HTERT RPE-1 (cell line): Measurements from ENCODE around the gene MED27.

Source experiments
- in situ Hi-C: fragments of 300-500 bp; cut with MboI; formaldehyde crosslinking; loops from 4 replicates; pipeline ENCODE4 v1.14.3; 2020; ENCODE audit warnings: low sequenced_read_pairs

Gene MED27

GRCh38 chr9:132044176-132044875 is 35.3 kb downstream of the MED27 start:
- in situ Hi-C loops: no loop called here

DNA sequence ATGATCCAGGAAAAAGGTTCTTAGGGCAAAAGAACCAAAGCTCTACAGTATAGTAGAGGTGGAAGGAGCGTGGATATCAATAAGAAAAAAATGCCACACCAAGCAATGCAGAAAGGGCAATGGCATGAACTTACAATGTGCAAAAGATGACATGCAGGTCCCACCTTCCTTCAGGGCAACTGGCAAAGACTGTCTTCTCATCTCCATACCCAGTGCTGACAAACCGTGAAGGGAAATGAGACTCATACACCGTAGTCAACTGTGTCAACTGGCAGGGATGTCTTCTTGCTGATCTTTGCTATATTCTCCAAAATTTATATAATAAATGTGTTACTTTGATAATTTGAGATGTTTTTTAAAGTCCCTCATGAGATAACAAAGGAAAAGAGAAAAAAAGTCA is 36.0 kb downstream of the MED27 start:
- in situ Hi-C loops: no loop called here

DNA sequence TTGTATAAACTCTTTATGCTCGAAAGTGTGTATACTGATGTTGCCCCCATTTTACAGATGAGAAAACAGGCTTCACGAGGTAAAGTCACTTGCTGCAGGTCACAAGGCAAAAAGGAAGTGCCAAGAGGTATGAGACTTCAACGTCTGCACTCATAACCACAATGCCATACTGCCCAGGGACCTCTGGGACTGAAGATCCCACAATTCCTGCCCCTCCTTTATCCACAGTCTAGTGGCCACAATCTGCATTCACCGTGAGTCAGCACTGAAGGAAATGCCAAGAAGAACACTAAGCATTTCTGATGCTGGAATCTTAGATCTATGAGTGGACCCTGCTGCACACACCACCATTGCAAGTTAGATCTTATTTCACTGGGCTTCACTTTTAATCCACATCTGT is 37.3 kb downstream of the MED27 start:
- in situ Hi-C loops: no loop called here

GRCh38 chr9:132041798-132042197 is 37.9 kb downstream of the MED27 start:
- in situ Hi-C loops: no loop called here

DNA sequence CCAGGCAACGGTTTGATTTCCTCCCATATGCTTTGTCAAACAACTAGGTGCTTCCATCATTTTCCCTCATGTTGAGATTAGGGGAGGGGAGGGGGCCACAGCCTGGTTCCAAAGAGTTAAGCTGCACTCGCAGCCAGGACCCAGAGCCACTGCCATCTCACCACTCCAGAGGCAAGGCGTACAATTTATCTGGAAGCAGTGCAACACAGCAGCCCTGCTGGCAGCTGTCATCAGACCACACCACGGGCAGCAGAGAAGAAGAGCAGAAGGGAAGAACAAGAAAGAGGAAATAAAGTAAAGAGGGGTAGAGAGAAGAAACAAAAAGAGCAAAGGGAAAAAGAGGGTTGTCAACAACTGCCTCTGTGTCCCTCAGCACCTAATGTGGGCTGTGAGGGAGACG is 38.9 kb downstream of the MED27 start:
- in situ Hi-C loops: no loop called here

DNA sequence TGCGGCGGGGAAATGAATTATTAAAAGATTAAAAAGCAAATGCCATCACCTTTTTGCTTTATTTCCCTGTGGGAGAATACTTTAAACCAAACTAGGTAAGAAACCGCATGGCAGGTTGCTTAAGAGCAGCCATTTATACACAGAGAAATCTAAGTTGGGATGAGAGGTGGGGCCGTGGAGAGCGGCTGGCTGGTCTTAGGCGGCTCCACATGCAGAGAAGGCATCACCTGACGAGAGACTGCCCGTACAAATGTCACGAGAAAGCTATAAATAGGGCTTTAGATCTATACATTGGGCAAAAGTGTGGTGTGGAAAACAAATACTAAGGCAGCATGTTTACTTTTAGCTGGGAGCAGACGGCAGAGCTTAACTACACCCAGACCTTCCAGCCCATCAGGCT is 39.4 kb downstream of the MED27 start:
- in situ Hi-C loops: no loop called here

DNA sequence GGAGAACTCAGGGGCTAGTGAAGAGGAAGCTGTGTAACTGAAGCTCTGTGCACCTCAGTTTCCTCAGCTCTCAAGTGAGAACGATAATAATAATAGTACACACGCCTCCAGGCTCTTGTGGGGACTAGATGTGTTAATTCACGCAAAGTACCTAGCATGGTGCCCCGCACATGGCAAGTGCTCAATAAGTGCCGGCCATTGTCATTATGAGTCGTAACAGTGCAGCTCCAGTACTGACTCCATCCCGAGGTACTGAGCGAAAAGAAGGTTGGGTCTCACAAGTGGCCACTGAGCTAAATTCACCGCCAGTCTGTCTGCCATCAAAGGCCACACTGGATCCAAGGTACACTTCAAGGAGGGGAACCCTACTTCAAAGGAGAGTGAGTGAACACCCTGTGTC is 40.4 kb downstream of the MED27 start:
- in situ Hi-C loops: no loop called here

GRCh38 chr9:132037458-132037857 is 42.2 kb downstream of the MED27 start:
- in situ Hi-C loops: no loop called here

DNA sequence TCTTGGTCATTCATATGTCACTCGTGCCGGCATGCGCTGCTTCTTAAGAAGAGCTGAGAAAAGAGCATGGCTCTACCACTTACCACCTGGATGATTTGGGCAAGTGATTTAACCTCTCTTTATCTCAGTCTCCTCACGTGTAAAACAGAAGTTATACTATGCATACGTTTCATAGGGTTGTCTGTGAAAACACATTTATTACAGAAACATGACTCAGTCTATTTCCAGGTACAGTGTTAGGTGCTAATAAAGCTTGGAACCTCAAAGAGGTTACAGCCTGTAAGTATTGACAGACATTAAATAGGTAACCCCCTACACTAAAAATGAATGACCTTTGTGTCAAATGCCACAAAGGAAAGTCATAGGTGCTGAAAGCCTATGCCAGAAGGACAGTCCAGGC is 43.1 kb downstream of the MED27 start:
- in situ Hi-C loops: no loop called here

DNA sequence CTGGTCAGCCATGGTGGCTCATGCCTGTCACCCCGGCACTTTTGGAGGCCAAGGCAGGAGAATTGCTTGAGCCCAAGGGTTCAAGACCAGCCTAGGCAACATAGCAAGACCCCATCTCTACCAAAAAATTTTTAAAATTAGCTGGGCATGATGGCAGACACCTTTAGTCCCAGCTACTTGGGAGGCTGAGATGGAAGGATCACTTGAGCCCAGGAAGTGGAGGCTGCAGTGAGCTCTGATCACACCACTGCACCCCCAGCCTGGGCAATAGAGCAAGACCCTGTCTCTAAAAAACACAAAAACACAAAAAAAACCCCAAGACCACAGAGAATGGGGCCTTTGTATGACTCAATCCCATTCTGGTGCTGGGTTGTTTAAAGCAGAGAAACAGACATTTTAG is 44.0 kb downstream of the MED27 start:
- in situ Hi-C loops: no loop called here

DNA sequence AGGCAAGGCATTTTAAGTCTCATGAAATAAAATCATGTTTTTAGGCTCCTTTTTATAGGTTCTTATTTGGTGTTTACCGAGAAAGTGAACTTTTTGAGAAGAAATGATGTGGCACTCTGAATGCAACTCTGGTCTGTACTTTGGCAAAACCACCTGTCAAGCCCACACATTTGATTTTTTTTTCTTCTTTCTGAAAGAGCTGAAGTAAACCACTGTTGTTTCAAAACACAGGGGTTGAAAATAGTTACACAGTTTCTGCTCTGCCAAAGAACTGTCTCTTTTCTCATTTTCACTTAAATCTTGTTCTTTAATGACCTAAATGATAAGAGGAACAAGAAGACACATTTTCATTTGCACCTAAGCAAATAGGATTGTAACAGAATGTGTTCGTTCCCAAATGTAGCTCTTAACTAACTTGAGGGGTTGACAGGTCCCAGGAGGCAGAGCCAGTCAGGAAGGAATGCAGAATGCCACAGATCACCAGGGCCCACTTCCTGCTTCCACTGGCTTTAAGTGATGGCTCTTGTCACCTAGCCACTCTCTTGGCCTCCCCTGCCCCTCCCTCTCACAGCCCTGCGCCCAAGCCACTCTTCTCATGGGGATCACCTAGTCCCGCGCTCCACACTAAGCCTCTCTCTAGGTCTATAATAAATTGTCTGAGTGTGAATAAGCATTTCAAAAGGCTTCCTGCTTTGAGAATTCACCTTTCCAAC is 47.3 kb downstream of the MED27 start:
- in situ Hi-C loops: no loop called here

DNA sequence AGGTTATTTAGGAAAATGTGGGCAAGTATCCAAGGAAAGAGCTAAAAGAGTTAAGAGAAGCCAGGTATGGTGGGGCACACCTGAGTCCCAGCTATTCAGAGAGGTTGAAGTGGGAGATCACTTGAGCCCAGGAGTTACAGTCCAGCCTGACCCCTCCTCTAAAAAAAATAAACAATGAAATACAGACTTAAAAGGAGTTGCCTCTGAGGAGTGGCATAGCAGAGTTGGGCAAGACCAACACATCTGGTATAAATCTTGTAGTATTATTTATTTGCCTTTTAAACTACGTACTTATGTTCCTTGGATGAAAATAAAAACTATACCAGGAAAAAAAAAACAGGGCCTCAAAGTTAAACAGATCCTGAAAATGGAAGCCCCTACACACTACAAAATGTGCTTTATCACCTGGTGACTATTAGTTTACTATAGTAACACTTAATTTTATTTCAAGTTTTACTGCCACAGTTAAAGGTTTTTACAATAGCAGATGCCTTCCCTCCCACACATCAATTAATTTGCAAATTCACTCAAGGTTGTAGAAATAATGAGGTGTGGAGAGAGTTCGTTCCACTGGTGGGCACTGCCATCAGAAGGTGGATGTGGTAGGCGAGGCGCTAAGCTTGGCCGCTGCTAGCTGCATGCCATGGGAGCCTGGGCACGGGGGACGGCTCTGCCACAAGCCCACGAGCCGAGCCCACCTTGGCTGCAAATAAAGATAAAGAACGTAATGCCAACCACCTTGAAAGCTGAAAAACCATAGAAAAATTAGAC is 48.0 kb downstream of the MED27 start:
- in situ Hi-C loops: no loop called here

- in situ Hi-C loops: no loop called here
Observed at GRCh38 chr9:132030626-132031325, 48.9 kb downstream of the MED27 start.

DNA sequence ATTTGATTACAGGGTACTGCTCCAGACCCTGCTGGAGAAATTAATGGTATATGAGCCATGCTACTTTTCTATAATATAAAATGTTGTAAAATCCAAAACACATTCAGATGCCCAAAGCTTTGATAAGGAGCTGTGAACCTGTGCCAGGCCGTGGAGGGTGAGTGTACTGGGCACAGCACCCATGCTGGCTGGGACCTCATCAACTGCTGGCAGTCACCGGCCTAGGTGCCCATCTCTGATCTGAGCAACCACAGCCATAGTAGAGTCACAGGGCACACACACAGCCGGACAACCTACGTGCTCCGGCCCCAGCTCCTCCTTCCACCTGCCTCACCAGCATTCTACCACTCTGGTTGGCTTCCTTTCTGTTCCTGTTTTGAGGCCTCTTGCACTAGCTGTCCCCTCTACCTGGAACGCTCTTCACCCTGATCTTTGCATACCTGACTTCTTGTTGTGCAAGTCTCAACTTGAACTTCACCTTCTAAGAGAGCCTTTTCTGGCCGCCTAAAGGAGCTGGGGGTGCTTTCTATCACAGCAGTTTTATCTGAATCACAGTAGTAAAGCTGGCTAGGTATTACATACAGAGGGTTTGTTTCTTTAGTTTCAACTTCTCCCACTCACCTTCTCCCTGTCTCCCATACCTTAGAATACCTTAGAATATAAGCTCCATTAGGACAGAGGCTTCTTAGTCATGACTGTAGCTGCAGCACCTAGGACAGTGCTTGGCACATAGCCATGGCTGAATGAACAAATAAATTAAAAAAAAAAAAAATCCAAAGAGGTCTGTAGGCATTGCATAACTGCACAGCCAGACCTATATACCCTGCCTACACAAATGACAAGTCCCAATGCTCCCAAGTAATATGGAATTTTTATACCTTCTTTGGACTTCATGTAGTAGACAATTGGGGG is 51.7 kb downstream of the MED27 start:
- in situ Hi-C loops: no loop called here

DNA sequence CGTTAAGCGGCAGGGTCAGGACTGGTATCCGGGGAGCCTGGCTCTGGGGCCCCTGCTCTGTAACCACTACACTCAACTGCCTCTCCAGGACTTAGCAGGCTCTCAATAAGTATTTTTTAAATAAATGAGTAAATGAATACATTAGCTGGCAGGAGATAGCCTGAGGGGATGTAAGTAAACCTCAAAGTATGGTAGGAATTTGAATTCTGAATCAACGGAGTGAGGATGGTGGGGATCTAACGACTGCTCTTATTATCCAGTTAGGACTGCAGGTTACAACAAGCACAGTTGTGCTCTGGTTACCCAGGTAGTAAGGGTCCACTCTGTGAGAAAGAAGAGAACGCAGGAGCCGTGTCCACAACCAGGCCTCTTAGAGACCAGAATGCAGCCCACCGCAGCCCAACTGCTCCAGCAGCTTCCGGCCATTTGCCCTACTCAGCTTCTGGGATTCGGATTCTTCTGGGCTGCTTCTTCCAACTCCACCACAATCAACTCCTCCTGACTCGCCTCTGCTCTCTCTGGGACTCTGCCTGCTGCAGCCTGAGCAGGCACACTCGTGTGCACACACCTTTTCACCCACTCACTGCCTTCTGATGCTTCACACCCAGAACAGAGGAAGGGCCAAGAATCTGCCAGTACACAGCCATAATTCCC is 52.6 kb downstream of the MED27 start:
- in situ Hi-C loops: no loop called here

GRCh38 chr9:132025766-132026165 is 53.9 kb downstream of the MED27 start:
- in situ Hi-C loops: no loop called here

GRCh38 chr9:132024589-132024988 is 55.1 kb downstream of the MED27 start:
- in situ Hi-C loops: no loop called here

DNA sequence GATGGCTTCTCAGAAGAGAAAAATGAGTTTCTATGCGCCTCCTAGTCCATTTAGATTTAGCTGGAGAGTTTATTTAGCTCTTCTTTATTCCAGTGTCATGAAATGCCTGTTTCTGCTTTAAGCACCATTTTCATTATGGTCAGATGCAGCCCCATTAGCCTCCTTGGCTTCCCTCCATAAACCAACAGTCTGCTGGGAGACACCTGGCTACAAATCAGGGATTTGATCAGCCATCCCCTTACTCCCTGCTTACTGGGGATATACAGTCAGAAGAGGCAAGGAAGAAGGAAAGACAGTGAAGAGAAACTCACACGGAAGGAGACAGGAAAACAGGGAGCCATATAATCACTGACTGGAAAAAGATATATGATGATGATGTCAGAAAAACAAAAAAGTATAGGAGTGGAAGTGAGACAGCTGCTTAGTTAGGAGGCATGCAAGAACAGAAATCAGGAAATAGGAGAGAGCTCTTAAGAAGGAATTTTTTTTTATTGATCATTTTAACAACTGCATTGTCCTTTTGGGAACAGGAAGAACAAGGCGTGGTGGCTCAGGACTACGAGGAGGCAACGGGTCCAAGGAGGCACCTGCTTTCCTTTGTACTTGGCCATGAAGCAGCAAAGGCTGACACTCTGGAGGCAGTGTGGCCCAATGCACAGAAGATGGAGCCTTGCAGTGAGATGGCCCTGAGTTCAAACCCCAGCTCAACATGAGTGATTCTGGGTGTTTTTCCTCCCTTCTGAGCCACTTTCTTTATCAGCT is 56.1 kb downstream of the MED27 start:
- in situ Hi-C loops: no loop called here
